Hematopoietic multipotent progenitor cell treated with erythropoietin and hydrocortisone succinate and interleukin-3 and kit ligand, for 6 days (in vitro differentiated cells): ENCODE measurements around the gene SLC10A3.

Source experiments
- DNase-seq: peaks from one replicate; pipeline ENCODE4 v3.0.0-alpha.2; 2015

SLC10A3 gene

DNA sequence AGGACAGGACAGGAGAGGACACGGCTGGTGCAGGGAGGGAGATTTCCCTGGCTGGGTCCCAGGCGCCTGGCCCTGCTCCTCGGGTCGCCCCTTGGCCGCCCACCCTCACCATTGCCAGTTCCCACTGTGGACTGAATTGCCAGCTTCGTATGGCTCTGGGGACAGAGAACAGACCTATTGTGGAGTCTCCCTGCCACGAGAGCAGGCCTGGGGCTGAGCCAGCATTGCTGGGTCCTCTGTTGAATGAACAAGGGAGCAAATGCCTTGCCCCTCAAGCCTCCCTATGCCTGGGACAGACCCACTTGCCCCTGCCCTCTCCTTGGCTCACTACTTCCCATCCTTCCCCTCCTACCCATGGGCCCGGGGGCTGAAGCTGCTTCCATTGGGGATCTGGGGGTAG is 28.0 kb downstream of the SLC10A3 start:
- DNase-seq, result no peak

DNA sequence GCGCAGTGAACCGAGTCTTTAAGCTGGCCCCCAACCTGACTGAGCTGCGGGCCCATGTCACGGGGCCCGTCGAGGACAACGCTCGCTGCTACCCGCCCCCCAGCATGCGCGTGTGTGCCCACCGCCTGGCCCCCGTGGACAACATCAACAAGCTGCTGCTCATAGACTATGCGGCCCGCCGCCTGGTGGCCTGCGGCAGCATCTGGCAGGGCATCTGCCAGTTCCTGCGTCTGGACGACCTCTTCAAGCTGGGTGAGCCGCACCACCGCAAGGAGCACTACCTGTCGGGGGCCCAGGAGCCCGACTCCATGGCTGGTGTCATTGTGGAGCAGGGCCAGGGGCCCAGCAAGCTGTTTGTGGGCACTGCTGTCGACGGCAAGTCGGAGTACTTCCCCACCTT is 30.1 kb downstream of the SLC10A3 start:
- no peak for DNase-seq

DNA sequence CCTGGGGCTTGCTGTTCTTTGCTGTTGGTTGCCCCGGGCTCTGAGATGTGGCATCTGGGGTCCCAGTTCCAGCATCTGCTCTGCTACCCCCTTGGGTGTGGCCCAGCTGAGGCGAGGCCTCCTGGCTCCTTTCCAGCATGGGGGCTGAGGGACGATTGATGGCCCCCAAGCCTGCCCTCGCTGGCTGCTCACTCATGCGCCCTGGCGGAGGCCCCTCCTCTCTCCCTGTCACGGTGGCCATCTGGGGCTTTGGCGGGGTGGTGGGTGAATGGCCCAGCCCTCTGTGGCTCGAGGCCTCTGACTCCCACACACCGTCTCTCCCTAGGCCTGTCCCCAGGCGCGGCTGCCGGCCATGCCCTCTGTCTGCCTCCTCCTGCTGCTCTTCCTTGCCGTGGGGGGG is 30.6 kb downstream of the SLC10A3 start:
- DNase-seq, result peak; percentile 29

DNA sequence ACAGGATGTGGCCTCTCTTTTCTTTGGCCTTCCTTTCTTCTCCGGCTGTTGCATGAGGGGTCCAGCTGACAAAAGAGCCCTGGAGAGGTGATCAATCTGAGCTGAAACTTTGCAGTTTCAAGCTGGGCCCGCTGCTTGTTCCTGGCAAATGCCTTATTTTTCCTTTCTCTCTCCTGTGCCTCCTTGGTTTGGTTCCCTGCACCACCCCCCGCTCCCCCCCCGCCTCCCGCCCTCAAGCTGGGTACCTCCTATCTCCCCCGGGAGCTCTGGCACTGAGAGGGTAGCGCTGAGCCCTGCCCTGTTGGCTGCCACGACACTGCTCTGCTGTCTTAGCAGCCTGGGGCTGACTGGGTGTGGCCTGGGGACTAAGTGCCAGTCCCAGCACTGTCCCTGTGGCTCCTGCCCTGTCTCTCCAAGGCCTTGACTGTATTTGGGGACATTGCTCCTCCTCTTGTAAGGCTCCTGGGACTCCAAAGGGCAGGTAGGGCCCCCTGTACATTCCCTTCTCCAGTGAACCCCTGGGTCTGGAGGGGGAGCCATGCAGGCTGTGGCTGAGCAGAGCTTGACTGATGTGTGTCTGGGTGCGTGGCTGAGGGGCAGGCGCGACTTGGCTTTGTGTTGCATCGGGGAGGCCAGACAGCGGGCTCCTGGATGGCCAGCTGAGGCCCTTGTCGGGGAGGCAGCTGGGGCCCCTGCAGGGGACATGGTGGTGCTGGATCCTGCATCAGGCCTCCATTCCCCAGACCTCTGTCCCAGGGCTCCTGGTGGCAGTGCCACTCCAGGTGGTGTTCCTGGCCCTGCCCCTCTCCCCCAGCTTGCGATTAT is 31.3 kb downstream of the SLC10A3 start:
- peak; percentile 75 for DNase-seq

DNA sequence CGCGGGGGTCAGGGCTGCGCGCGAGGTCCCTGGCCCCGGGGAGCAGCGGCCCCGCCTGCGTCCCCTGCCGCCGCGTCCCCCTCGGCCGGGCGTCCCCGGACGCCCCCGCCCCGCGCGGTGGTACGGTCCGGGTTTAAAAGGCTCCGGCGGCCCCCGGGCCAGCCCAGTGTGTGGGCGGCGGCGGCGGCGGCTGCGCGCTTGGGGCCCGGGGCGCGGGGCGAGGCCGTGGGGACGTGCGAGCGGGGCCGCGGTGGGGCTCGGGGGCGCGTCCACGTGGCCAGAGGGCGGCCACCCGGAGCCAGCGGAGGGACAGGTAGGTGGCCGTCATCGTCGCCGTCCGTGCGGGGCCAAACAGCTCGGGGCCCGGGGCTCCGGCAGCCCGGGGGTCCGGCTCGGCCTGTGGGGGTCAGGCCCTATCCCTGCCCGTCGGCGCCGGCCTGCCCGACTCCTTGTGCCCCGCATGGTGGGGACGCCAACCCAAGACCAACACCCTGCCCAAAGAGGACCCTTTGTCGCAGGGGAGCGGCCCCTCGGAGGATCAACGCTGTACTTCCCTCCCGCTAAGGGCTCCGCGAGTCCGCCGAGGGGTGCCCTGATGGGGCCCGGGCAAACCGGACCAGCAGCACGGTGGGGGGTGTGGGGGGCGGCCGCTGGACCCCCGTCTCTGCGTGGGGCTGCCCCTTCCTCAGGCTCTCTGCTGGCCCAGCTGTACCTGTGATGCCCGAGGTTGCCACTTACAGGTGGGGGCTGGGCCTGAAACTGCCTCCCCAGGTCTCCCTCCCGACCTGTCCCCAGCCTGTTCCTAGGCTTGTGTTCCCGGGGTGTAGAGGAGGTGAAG is 32.1 kb downstream of the SLC10A3 start, which contains the start of gene PLXNA3:
Gene PLXNA3, plus strand, starts transcription at position 166 of the 838 bp plus-strand sequence. CDS start 1,903 bp downstream, outside the sequence.
- no peak for DNase-seq

DNA sequence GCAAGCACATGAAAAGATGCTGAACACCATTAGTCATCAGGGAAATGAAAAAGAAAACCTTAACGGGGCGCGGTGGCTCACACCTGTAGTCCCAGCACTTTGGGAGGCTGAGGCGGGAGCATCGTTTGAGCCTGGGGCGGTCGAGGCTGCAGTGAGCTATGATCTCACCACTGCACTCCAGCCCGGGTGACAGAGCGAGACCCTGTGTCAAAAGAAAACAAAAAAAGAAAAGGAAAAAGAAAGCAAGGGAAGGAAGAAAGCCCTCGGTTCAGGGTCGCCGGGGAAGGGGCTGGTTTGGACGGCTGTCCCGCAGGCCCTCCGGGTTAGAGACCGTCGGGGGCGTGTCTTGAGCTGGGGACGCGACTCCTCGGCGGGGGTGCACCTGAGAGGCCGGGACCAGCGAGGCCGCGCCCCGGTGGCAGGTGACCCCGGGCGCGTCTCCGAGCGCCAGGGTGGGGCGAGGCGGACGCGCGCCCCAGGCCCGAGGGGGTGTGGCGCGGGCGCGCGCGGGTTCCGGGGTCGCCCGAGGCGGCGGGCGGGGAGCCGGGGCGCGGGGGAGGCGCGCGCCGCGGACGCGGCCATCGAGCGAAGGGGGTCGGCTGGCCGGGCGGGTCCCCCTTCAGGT is 32.8 kb downstream of the SLC10A3 start:
- no peak for DNase-seq

DNA sequence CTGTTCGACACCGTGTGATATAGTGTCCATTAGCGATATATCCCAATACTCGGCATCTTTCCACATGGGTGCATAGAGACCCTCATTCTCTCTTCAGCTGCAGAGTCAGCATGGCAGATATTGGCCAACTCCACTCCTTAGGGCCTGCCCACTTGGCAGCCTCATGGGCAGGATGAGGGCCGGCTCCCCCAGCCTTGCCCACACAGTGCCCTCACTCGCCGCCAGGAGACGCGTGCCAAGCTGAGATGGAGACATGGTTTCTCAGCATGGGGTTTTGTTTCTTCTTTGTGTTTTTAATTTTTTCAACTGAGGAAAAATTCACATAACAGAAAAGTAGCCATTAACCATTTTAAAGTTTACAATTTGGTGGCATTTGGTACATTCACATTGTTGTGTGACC is 37.6 kb downstream of the SLC10A3 start:
- DNase-seq, result no peak

DNA sequence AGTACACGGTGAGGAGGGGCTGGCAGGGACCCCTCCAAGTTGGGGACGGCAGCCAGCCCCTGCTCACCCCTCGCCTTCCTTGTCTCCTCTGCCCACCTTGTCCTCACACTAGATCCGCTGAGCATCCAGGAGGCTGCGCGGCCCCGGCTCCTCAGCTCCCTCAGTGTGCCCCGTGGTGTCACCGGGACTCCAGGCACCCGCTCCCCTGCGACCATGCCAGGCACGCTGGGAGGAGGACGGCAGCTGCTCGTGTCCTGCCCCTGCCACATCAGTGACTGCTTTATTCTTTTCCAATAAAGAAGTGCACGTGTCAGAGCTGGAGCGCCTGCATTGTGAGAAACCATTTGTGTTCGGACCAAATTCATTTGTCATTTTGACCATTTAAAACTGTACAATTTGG is 40.1 kb downstream of the SLC10A3 start:
- no peak for DNase-seq

DNA sequence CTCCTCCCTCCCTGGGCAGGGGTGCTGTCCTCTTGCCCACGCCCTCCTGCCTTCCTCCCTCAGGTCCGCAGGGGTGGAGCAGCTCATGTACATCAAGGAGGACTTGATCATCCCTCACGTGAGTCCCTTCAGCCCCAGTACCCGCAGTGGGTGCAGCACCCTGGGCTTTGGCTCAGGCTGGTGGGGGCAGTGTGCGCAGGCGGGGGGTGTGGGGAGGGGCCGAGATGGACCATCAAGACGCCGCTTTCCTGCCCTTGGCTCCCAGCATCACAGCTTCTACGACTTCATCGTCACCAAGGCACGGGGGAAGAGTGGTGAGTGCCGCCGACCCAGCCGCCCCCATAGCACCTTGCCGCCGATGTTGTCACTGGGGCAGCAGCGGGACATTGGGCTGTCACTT is 40.8 kb downstream of the SLC10A3 start:
- no peak for DNase-seq

DNA sequence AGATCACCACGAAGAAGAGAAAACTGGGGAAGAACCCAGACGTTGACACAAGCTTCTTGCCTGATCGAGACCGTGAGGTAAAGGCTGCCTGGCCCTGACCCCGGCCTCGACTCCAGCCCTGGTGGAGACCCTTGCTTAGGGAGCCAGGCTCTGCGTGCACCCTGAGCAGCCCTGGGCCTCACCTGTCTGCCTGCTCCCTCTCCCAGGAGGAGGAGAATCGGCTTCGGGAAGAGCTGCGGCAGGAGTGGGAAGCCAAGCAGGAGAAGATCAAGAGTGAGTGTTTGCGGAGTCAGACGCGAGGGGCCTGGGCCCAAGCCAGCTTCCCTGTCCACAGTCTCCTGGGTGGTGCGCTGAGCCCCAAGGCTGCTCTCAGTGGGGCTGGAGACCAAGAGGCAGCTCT is 41.9 kb downstream of the SLC10A3 start:
- DNase-seq, result no peak

DNA sequence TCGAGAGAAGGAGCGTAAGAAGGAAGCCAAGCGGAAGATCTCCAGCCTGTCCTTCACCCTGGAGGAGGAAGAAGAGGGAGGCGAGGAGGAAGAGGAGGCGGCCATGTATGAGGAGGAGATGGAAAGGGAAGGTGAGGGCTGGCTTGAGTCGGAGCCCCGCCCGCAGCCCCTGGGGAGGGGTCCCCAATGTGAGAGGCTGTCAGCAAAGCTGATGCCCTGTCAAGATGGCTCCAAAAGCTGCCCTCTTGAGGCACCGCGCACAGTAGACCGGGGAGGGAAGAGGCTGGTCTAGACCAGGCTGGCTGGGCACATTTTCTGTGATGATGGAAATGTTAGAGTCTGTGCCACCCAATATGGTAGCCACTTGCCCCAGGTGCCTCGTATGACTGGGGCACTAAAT is 44.0 kb downstream of the SLC10A3 start:
- no peak for DNase-seq

DNA sequence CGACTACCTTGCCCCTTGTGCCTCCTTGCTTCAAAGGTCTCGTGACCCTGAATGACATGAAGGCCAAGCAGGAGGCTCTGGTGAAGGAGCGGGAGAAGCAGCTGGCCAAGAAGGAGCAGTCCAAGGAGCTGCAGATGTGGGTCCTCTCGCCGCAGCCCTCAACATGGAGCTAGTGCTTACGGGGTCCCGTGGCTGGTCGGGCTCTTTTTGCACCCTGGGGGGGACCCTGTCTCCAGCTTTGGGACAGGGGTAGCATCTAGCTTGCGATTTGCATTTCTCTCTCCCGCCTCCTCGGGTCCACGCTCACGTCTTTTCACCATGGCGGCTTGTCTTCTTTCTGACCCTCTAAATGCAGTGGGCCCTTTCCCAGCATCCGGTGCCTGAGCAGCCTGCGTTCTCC is 44.7 kb downstream of the SLC10A3 start:
- no peak for DNase-seq

DNA sequence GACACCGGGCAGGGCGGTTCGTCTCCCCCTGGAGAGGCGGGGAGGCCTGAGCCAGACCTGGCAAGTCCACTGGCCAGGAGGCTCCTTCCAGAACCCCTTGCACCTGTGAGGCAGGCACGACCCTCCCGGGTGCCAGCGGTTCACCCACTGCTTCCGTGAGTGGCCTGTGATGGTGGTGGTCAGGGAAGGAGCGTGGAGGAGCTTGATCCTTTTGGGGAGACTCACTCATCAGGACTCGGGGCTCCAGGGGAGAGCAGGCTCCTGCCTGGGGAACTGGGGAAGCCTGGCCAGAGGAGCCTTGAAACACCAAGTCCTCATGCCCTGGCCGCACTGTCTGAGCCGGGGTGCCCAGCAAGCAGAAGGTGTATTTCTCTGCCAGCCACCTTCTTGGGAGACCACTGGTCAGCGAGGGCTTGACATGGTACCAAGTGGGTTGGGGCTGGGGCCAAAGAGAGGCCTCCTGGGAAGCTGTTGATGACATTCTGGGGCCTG is 45.6 kb downstream of the SLC10A3 start:
- DNase-seq, result no peak

DNA sequence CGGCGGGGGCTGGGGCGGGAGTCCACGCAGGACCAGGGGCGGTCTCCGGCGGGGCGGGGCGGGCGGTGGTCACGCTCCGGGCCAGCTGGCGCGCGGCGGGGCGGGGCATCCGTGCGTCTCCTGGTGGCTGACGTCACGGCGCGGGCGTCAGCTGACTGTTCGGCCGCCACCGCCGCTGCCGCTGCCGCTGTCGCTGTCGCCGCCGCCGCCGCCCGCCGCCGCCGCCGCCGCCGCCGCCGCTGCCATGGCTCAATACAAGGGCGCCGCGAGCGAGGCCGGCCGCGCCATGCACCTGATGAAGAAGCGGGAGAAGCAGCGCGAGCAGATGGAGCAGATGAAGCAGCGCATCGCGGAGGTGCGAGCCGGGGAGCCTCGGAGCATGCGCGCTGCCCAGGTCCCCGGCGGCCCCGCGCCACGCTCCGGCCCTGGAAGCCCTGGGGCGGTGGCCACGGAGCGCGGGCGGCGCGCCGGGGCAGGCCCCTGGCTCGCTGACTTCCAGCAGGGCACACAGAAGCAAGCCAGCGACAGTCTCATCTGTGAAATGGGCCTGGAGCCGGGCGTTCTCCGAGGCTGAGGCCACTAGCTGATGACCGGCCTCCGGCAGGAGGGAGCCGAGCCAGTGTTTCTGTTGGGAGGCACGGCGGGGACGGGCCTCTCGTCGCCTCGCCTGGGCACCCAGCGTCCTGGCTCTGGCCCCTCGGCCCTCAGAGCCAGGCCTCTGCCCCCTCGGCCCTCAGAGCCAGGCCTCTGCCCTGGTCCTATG is 46.3 kb downstream of the SLC10A3 start, which contains the start of gene FAM50A:
Gene FAM50A, plus strand, starts transcription at position 150 of the 763 bp plus-strand sequence. Its CDS starts 95 bp downstream, at position 245.
- peak; percentile 77 for DNase-seq

DNA sequence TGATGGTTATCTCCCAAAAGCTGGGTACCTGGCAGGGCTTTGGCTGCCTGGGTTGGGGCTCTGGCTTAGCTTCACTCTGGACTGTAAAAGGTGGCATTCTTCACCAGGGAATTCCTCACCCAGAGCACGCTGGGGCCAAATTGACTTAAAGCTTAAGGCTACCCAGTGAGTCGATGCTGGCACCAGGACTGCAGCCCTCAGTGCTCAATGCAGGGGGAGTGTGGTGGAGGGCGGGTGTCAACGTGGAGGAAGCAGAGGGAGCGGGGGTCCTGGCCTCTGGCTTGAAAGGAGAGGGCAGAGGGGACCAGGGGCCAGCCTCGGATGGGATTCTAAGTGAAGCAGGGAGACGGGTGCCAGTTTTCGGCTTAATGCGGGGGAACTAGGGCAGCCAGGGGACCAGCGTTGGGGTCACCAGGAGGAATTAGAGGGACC is 46.9 kb downstream of the SLC10A3 start:
- no peak for DNase-seq

DNA sequence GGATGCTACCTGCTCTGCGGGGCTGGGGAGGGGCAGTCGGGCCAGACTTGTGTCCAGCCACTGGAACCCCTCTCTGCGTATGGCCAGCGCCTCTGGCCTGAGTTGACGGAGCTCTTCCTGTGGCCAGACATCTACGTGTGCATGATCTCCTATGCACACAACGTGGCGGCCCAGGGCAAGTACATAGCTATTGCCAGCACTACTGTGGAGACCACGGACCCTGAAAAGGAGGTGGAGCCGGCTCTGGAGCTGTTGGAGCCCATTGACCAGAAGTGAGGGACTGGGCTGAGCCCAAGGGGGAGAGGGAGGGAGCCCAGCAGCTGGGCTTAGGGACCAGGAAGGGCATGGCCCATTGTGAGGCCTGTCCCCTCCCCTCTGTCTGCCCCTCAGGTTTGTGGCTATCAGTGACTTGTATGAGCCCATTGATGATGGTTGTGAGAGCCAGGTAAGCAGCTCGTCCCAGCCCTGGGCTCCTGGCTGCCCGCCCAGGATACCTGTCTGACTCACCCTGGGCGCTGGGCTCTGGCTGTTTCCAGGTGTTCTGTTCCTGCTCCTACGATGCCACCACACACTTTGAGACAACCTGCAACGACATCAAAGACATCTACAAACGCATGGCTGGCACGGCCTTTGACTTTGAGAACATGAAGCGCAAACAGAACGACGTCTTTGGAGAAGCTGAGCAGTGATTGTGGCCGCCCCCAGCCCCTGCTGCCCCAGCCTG is 48.3 kb downstream of the SLC10A3 start:
- DNase-seq, result no peak

DNA sequence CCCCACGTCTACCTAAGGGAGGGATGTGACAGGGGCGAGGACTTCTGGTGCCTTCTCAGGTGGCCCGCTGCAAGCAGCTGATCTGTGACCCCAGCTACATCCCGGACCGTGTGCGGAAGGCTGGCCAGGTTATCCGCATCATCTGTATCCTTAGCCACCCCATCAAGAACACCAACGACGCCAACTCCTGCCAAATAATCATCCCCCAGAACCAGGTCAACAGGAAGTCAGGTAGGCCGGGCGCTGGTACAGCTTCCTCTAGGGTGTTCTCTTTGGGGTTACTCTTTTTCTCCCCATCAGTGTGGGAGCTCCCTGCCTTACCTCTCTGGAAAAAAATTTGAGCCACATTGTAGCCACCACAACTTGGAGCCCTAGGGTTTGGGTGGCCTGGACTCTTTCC is 48.9 kb downstream of the SLC10A3 start:
- DNase-seq, result no peak

DNA sequence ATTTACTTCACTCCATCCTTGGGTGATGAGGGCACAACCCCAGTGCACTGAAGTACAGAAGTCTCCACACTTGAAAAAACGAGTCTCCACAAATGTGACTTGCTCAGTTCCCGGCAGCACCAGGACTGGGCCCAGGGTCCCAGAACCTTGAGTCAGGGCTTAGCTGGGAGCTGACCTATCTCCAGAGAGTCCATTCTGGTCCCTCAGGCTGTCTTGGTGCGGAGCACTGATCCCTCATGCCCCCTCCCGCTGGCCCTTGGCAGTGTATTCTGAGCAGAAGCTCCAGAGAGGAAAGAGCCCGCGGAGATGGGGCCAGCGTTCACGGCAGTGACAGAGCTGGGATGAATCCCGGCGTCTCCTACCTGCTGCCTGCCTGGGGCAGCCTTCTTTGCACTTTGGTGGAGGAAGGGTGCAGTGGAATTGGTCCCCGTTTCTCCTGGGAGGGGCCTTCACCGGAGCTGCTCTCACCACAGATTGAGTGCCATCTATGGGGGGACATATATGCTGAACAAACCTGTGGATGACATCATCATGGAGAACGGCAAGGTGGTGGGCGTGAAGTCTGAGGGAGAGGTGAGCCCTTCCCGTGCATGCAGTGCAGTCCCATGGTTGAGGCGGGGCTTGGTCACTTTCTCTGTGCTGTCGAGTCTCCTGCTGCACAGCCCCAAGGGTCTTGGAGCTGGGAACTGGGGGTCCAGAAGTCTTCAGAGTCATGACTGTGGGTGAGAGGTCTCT is 49.6 kb downstream of the SLC10A3 start:
- no peak for DNase-seq

DNA sequence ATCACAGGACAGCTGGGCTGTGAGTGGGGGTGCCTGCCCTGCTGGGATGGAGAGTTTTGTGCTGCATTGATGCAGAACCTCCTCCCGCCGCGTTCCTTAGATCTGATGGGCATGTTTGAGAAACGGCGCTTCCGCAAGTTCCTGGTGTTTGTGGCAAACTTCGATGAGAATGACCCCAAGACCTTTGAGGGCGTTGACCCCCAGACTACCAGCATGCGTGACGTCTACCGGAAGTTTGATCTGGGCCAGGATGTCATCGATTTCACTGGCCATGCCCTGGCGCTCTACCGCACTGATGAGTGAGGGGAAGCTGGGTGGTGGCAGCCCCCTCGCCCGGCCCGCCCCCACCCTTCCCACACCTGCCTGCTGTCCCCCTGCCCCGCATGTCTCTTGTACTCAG is 50.6 kb downstream of the SLC10A3 start:
- no peak for DNase-seq

DNA sequence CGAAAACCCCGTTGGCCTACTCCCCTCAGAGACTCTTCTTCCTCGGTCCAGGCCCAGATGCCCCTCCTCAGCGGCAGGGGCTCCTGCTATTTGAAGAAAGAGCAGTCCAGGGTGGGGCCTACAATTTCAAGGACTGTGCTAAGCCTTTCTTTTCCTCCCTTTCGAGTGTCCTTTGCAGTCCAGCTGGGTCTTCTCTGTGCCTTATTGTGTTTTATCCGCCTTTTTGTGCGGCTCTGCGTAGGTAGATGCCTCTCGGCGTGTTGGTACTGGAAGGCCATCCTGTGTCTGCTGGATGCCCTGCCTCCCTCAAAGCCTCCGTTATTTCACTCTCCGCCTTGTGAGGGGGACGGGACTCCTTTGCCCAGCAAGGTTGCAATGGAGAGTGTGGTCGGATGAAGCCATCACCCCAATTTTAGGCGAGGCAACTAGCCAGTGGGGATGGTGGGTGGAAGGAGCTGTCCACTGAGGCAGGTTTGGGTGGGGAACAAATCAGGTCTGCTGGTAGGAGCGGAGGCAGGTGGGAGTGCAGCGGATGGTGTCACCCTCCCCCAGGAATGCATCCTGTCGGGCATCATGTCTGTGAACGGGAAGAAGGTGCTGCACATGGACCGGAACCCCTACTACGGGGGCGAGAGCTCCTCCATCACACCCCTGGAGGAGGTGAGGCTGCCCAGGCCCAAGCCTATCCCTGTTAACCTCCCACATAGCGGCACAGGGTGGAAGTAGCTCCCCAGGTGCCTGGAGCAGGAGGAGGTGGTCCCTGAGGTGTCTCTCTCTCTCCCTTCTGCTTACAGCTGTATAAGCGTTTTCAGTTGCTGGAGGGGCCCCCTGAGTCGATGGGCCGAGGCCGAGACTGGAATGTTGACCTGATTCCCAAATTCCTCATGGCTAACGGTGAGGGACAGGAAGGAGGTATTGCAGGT is 52.2 kb downstream of the SLC10A3 start:
- no peak for DNase-seq
